Measurements from ENCODE around the gene CHTOP.
"Not testable (repeated sequence)": the region's sequence is repeated elsewhere in the genome, so short reads cannot be mapped to it uniquely, and the experiment has no call there.

CHTOP gene

GRCh38 chr1:153633754-153634665 lies at the start of gene CHTOP:
Gene CHTOP, plus strand, starts transcription at chr1:153634066. Its CDS starts 2,523 bp downstream, at chr1:153636589.
- Mint-ChIP-seq H3K4me1 (ENCODE audit: low read depth) (peaks cover 28% of the 10 kb centered on the region), H3K9me3 (no peaks in the 10 kb centered on the region), H3K36me3 (ENCODE audit: low read depth) (peaks cover 30% of the 10 kb centered on the region), H3K27me3 (ENCODE audit: low read depth) (no peaks in the 10 kb centered on the region), H3K27ac (peak within 1 kb of the TSS; percentile 100), H3K4me3 (peak within 1 kb of the TSS; percentile 95)
- DNase-seq (ENCODE audit: low spot score), result peak; percentile 97

GRCh38 chr1:153585006-153585405 lies 48.9 kb upstream of the CHTOP start:
- Mint-ChIP-seq H3K27me3 (ENCODE audit: low read depth) (peaks cover 10% of the 10 kb centered on the region), H3K36me3 (ENCODE audit: low read depth) (no peaks in the 10 kb centered on the region), H3K9me3 (no peaks in the 10 kb centered on the region), H3K27ac (no peak overlapping the region), H3K4me1 (ENCODE audit: low read depth) (no peaks in the 10 kb centered on the region), H3K4me3 (no peak overlapping the region)
- DNase-seq (ENCODE audit: low spot score), result no peak

- Mint-ChIP-seq H3K4me3 (no peak overlapping the region), H3K27ac (no peak overlapping the region), H3K27me3 (ENCODE audit: low read depth) (peaks cover 10% of the 10 kb centered on the region), H3K9me3 (no peaks in the 10 kb centered on the region), H3K36me3 (ENCODE audit: low read depth) (no peaks in the 10 kb centered on the region), H3K4me1 (ENCODE audit: low read depth) (no peaks in the 10 kb centered on the region)
- DNase-seq (ENCODE audit: low spot score), result no peak
Observed at GRCh38 chr1:153586347-153586746, 47.5 kb upstream of the CHTOP start.

- H3K27me3 Mint-ChIP-seq (ENCODE audit: low read depth), result peaks cover 10% of the 10 kb centered on the region
- no peaks in the 10 kb centered on the region for H3K9me3 Mint-ChIP-seq
- H3K4me3 Mint-ChIP-seq, result no peak overlapping the region
- no peaks in the 10 kb centered on the region for H3K4me1 Mint-ChIP-seq (ENCODE audit: low read depth)
- no peak overlapping the region for H3K27ac Mint-ChIP-seq
- no peak for DNase-seq (ENCODE audit: low spot score)
- H3K36me3 Mint-ChIP-seq (ENCODE audit: low read depth), result no peaks in the 10 kb centered on the region
Observed at GRCh38 chr1:153587314-153587713, 46.6 kb upstream of the CHTOP start.

GRCh38 chr1:153588033-153588432 lies 45.8 kb upstream of the CHTOP start:
- not testable (repeated sequence) for H3K27ac Mint-ChIP-seq; H3K36me3 Mint-ChIP-seq (ENCODE audit: low read depth); H3K4me3 Mint-ChIP-seq; DNase-seq (ENCODE audit: low spot score); H3K9me3 Mint-ChIP-seq; H3K4me1 Mint-ChIP-seq (ENCODE audit: low read depth); H3K27me3 Mint-ChIP-seq (ENCODE audit: low read depth)

- H3K27ac Mint-ChIP-seq, result no peak overlapping the region
Observed at GRCh38 chr1:153588482-153588881, 45.4 kb upstream of the CHTOP start.

GRCh38 chr1:153592748-153593147 lies 41.1 kb upstream of the CHTOP start:
- no peak for DNase-seq (ENCODE audit: low spot score)
- peaks cover 3% of the 10 kb centered on the region for H3K27me3 Mint-ChIP-seq (ENCODE audit: low read depth)
- no peaks in the 10 kb centered on the region for H3K36me3 Mint-ChIP-seq (ENCODE audit: low read depth)
- H3K27ac Mint-ChIP-seq, result no peak overlapping the region
- H3K4me1 Mint-ChIP-seq (ENCODE audit: low read depth), result peaks cover 8% of the 10 kb centered on the region
- no peaks in the 10 kb centered on the region for H3K9me3 Mint-ChIP-seq
- no peak overlapping the region for H3K4me3 Mint-ChIP-seq

More at GRCh38 chr1:153588482-153588881, 45.4 kb upstream of the CHTOP start:
- no peak for DNase-seq (ENCODE audit: low spot score)
- Mint-ChIP-seq H3K27me3 (ENCODE audit: low read depth) (peaks cover 10% of the 10 kb centered on the region), H3K36me3 (ENCODE audit: low read depth) (no peaks in the 10 kb centered on the region), H3K4me3 (no peak overlapping the region), H3K4me1 (ENCODE audit: low read depth) (no peaks in the 10 kb centered on the region), H3K9me3 (no peaks in the 10 kb centered on the region)

GRCh38 chr1:153597206-153597605 lies 36.7 kb upstream of the CHTOP start:
- no peak overlapping the region for H3K4me3 Mint-ChIP-seq
- no peak overlapping the region for H3K27ac Mint-ChIP-seq
- peak; percentile 35 for DNase-seq (ENCODE audit: low spot score)
- H3K27me3 Mint-ChIP-seq (ENCODE audit: low read depth), result no peaks in the 10 kb centered on the region
- peaks cover 16% of the 10 kb centered on the region for H3K4me1 Mint-ChIP-seq (ENCODE audit: low read depth)
- no peaks in the 10 kb centered on the region for H3K36me3 Mint-ChIP-seq (ENCODE audit: low read depth)
- no peaks in the 10 kb centered on the region for H3K9me3 Mint-ChIP-seq

GRCh38 chr1:153598309-153599172 lies 35.3 kb upstream of the CHTOP start:
- Mint-ChIP-seq H3K36me3 (ENCODE audit: low read depth) (no peaks in the 10 kb centered on the region), H3K9me3 (no peaks in the 10 kb centered on the region), H3K4me1 (ENCODE audit: low read depth) (peaks cover 16% of the 10 kb centered on the region), H3K4me3 (no peak overlapping the region), H3K27ac (peak overlapping the region; percentile 78), H3K27me3 (ENCODE audit: low read depth) (no peaks in the 10 kb centered on the region)
- DNase-seq (ENCODE audit: low spot score), result peak; percentile 10

GRCh38 chr1:153599847-153600246 lies 34.0 kb upstream of the CHTOP start:
- peaks cover 16% of the 10 kb centered on the region for H3K4me1 Mint-ChIP-seq (ENCODE audit: low read depth)
- H3K4me3 Mint-ChIP-seq, result no peak overlapping the region
- no peaks in the 10 kb centered on the region for H3K36me3 Mint-ChIP-seq (ENCODE audit: low read depth)
- H3K27ac Mint-ChIP-seq, result no peak overlapping the region
- DNase-seq (ENCODE audit: low spot score), result no peak
- no peaks in the 10 kb centered on the region for H3K27me3 Mint-ChIP-seq (ENCODE audit: low read depth)
- H3K9me3 Mint-ChIP-seq, result no peaks in the 10 kb centered on the region

- Mint-ChIP-seq H3K4me3 (no peak overlapping the region), H3K27me3 (ENCODE audit: low read depth) (no peaks in the 10 kb centered on the region), H3K4me1 (ENCODE audit: low read depth) (peaks cover 7% of the 10 kb centered on the region), H3K27ac (no peak overlapping the region), H3K36me3 (ENCODE audit: low read depth) (no peaks in the 10 kb centered on the region), H3K9me3 (no peaks in the 10 kb centered on the region)
- DNase-seq (ENCODE audit: low spot score), result no peak
Observed at GRCh38 chr1:153602749-153603148, 31.1 kb upstream of the CHTOP start.

GRCh38 chr1:153606194-153606593 lies 27.7 kb upstream of the CHTOP start:
- Mint-ChIP-seq H3K4me3 (no peak overlapping the region), H3K4me1 (ENCODE audit: low read depth) (no peaks in the 10 kb centered on the region), H3K36me3 (ENCODE audit: low read depth) (no peaks in the 10 kb centered on the region), H3K27me3 (ENCODE audit: low read depth) (no peaks in the 10 kb centered on the region), H3K27ac (no peak overlapping the region), H3K9me3 (no peaks in the 10 kb centered on the region)
- no peak for DNase-seq (ENCODE audit: low spot score)

- no peak for DNase-seq (ENCODE audit: low spot score)
- no peak overlapping the region for H3K27ac Mint-ChIP-seq
- no peaks in the 10 kb centered on the region for H3K4me1 Mint-ChIP-seq (ENCODE audit: low read depth)
- H3K27me3 Mint-ChIP-seq (ENCODE audit: low read depth), result no peaks in the 10 kb centered on the region
- H3K9me3 Mint-ChIP-seq, result no peaks in the 10 kb centered on the region
- no peak overlapping the region for H3K4me3 Mint-ChIP-seq
- no peaks in the 10 kb centered on the region for H3K36me3 Mint-ChIP-seq (ENCODE audit: low read depth)
Observed at GRCh38 chr1:153607381-153607780, 26.5 kb upstream of the CHTOP start.

- H3K4me1 Mint-ChIP-seq (ENCODE audit: low read depth), result no peaks in the 10 kb centered on the region
- no peak for DNase-seq (ENCODE audit: low spot score)
- no peak overlapping the region for H3K27ac Mint-ChIP-seq
- no peaks in the 10 kb centered on the region for H3K36me3 Mint-ChIP-seq (ENCODE audit: low read depth)
- no peaks in the 10 kb centered on the region for H3K27me3 Mint-ChIP-seq (ENCODE audit: low read depth)
- H3K4me3 Mint-ChIP-seq, result no peak overlapping the region
- H3K9me3 Mint-ChIP-seq, result no peaks in the 10 kb centered on the region
Observed at GRCh38 chr1:153608089-153608682, 25.7 kb upstream of the CHTOP start.
